NCI-H774 (cell line): ENCODE data around the gene KRT24.

Experiments
- DNase-seq: peaks from one replicate; lab custom pipeline; 2025; lab: John Stamatoyannopoulos, UW

Gene KRT24

GRCh38 chr17:40694584-40694983 is 9.0 kb downstream of the KRT24 start:
- DNase-seq = no peak

DNA sequence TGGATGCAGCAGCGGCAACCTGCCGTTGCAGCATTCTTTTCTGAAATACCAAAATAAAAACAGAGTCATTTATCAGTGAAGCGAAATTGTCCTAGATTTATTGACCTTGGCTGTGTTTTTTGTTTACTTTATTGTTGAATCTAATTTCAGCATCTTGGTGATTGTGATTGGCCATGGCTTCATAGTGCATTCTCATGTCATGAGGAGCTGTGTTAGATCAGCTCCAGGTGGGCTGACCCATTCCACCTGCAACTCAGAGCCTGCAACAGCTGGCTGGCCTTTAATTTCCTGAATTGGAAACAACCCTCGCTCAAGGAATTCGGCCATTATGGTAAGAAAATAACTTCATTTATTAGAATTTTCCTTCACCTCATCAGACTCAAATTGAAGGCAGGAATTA is 16.4 kb downstream of the KRT24 start:
- no peak for DNase-seq

DNA sequence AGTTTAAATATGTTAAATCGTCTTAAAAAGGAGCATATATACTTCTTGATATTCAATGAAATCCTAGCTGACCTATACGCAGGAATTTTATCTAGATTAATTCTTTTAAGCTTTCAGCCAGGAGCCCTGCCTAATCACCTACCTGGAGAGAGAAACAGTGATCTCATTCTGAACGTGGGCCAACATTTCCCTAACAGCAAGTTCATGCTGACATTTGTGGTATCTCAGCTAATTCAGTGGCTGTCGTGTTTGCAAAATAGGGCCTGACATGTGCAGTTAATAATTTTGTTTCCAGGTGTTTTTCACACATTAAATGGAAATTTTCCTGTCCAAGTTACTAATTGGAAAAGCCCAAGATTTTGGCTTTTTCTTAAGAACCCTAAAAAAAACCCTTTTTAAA is 17.4 kb downstream of the KRT24 start:
- DNase-seq = peak; percentile 23

DNA sequence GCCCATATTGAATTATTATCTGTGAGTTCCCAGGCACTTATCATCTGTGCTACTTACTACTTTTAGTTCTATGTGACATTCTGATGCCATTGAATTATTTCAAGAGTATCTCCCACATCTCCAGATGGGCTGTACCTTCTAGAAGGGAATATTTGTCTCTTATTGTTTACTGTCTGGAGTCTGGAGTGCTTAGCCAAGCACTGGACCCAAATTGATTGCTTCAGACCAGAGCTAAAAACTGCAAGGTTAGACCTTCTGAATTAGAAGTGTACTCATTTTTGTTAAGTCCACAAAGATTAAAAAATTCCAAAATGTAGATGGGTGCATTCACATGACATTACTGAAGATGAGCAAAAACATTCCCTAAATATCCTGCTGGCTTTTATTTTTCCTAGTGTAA is 22.6 kb downstream of the KRT24 start:
- no peak for DNase-seq

GRCh38 chr17:40679523-40679907 is 24.0 kb downstream of the KRT24 start:
- DNase-seq = no peak

DNA sequence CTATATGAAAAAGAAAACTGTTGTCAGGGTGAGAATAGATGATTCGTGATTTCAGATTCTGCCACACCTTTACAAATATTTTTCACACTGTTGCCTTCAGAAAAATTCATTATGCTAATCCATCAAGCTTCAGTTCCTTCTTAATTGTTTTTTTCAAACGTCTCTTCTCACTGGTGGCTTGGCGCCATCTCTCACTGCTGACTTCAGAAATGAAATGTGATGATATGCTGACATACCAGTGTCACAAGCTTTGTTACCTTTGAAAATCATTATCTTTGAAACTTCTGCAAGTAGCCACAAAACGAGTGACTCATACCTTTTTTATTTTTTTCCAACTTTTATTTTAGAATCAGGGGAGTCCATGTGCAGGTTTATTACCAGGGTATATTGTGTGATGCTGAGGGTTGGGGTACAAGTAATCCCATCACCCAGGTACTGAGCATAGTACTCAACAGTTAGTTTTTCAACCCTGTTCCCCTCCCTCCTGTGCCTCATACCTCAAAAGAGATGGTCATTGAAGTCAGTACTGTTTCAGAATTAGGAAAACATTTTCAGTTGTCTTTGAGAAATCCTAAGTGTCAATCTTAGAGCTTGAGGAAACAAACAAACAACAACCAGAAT is 24.5 kb downstream of the KRT24 start:
- DNase-seq = no peak

DNA sequence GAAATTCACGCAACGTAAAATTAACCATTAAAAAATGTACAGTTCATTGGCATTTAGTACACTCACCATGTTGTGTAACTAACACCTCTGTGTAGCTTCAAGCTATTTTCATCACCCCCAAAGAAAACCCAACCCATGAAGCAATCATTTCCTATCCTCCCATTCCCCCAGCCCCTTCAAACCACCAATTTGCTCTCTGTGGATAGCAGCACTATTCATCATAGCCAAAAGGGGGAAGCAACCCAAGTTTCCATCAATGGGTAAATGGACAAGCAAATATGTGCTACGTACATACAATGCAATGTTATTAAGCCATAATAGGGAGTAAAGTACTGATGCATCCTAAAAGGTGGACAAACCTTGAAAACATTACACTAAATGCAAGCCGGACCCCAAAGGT is 27.6 kb downstream of the KRT24 start:
- DNase-seq = no peak

DNA sequence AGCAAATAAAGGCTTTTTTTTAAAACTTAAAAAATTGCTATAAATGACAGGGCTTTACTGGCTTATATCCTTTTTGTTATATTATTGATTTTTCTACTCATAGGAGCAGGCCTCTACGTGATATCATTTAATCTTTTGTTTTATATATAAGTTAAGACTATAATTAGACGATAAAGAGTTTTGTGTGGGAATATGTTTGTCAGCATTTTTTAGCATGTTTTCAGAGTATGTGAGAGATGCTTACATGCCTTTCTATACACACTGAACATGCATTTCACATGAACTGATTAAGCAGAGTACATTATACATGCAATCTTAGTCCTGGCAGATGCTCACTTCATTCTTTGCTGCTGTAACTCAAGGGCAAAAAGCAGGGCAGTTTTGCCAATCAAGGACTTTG is 30.9 kb downstream of the KRT24 start:
- no peak for DNase-seq

DNA sequence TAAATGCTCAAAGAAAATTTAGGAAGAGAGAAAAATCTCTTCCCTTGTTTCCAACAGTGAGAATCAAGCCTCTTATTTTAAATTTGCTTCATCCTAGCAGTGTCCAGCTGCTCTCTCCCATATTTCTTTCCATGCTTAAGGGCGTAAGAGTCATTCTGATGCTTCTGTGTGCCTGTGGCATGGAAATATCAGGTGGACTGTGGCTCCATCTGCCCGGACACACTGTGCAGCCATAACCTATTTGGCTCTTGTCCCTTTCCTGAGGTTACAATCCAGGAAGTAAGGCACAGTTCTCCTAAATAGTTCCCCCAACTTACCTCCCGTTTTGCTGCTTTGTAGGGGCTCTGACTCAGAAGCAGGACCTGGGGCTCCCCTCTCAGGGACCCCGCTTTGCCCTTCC is 32.3 kb downstream of the KRT24 start:
- DNase-seq = no peak

GRCh38 chr17:40666331-40666730 is 37.2 kb downstream of the KRT24 start:
- no peak for DNase-seq

DNA sequence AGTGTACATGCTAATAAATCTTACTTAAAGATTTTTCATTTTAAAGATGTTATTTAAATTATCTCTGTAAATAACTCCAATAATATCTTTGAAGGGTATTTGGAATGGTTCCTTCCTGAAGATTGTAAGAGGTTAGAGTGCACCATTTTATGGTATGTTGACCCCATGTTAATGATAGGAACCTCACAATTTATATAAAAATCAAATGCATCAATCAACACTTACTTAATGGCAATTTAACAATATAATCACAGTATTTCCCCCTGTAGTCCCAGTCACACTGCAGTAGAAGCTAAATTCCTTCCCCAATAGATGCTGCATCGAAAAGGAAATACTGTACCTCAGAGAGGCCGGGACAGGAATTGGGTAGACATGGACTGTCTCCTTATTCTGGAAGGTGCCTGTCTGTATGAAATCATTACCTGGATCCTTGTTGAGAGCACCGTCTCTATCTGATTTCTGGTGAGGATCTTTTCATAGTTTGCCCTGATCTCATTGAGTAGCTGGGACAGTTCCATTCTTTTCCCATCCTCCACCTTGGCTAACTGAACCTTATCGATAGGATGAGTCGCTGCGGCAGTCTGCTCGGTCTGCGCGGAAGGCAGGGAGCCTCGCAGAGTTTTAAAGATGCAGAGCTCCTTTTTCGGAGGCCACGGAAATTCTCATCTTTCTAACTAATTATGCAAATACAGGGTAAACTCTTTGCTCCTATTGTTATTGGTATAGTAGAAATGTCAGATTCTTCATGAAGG is 38.8 kb downstream of the KRT24 start, which contains the start of gene KRT222:
Gene KRT222, minus strand, starts transcription at position 596 of the 752 bp plus-strand sequence. Its CDS starts 78 bp downstream, at position 518.
- DNase-seq = no peak

- DNase-seq = no peak
These were observed 40.3 kb downstream of the KRT24 start for GRCh38 chr17:40663252-40663651.

DNA sequence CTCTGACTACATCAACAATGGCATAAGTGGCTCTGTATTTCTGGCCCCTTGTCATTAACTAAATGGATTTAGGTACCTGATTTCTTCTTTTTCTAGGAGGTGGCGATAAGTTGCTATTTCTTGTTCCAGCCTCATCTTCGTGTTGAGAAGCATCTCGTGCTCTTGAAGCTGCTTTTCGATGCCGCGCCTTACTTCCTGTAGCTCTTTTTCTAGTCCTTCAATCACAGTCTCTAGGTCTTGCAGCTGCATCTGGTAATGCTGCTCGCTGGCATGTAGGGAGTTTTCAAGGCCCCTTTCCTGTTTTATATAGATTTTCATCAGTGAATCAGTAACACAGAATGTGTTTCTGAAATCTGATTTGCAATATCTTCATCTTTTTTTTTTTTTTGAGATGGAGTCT is 43.6 kb downstream of the KRT24 start:
- DNase-seq = no peak

- no peak for DNase-seq
These were observed 45.2 kb downstream of the KRT24 start for GRCh38 chr17:40658396-40658795.

DNA sequence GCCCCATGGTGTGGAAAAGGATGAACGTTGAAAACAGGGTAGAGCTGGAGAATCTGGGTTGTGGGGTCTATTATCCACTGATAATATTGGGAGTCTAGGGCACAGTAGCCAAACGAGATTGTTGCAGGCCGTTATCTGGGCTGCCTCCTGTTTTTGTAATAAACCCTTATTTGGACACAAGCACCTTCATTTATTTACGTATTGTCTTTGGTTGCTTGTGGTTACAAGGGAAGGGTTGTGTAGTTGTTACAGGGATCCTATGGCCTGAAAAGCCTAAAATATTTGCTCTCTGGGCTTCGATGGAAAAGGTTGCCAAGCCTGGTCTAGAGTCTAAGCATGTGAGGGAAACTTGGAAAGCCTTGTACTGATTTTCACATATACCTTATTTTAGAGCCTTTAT is 51.6 kb downstream of the KRT24 start:
- no peak for DNase-seq

GRCh38 chr17:40648384-40648968 is 55.1 kb downstream of the KRT24 start:
- DNase-seq = peak; percentile 56
